C4-2B (cell line): Measurements from ENCODE around the gene CDK5RAP1.

Experiments
- H3K27ac ChIP-seq: fragments of 450-650 bp; 2 replicates; pipeline ENCODE4 v1.5.1; 2017
- ZFX ChIP-seq: fragments of 450-650 bp; IDR thresholded peaks from 2 replicates; pipeline ENCODE4 v1.6.1; 2017
- TF ChIP-seq, protein P1 (sequence below): fragments of 450-650 bp; conservative IDR thresholded peaks from 2 replicates; pipeline ENCODE4 v1.5.1; 2017; ENCODE audit warnings: mild to moderate bottlenecking

The CDK5RAP1 gene

DNA sequence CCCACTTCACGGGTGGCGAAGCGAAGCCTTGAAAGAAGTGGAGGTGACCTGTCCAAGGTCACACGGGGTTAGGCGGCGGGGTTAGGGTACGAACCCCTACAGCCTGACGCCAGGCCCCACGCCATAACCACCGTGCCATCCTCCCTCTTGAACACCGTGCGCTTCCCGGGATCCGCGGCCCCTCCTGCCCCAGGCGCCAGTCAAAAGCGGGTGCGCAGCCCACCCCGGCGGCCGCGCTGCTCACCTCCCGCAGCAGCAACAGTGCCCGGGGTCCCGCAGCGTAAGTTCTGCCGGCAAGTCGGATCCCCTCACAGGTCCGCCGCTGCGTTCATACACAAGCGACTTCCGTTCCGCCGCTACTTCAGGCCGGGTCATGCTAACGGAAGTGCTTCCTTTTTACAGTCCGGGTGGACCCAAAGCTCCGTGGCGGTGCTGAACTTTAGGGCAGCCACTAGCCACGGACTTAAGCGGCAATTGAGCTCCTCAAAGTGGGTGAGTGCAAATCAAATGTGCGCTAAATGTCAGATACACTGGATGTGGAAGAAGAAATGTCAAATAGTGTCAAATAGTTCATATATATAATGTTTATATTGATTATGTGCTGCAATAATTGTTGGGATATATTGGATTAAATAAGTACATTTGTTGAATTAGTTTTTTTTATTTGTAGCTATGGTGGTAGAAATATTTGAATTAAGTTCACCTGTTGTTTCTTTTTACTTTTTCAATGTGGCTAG is at the start of gene CDK5RAP1:
Gene CDK5RAP1 (minus strand): TSS at position 336 of the 737 bp plus-strand sequence. CDS start 4,455 bp downstream, outside the sequence.
- H3K27ac ChIP-seq, result peak within 1 kb of the TSS; percentile 74
- TF ChIP-seq, protein P1, sequence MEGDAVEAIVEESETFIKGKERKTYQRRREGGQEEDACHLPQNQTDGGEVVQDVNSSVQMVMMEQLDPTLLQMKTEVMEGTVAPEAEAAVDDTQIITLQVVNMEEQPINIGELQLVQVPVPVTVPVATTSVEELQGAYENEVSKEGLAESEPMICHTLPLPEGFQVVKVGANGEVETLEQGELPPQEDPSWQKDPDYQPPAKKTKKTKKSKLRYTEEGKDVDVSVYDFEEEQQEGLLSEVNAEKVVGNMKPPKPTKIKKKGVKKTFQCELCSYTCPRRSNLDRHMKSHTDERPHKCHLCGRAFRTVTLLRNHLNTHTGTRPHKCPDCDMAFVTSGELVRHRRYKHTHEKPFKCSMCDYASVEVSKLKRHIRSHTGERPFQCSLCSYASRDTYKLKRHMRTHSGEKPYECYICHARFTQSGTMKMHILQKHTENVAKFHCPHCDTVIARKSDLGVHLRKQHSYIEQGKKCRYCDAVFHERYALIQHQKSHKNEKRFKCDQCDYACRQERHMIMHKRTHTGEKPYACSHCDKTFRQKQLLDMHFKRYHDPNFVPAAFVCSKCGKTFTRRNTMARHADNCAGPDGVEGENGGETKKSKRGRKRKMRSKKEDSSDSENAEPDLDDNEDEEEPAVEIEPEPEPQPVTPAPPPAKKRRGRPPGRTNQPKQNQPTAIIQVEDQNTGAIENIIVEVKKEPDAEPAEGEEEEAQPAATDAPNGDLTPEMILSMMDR, result no peak
- TF ChIP-seq ZFX, result peak; percentile 90

GRCh38 chr20:33450867-33451266 is 49.5 kb upstream of the CDK5RAP1 start:
- TF ChIP-seq ZFX, result no peak
- TF ChIP-seq, protein P1, result no peak
- H3K27ac ChIP-seq, result peak overlapping the region; percentile 8

- no peak overlapping the region for H3K27ac ChIP-seq
- TF ChIP-seq, protein P1, result no peak
- no peak for TF ChIP-seq ZFX
Measured at GRCh38 chr20:33445881-33446625, 44.7 kb upstream of the CDK5RAP1 start.

- no peak overlapping the region for H3K27ac ChIP-seq
- no peak for TF ChIP-seq ZFX
- TF ChIP-seq, protein P1, result no peak; the same call in 1 of the 2 replicates
Measured at GRCh38 chr20:33444797-33445560, 43.7 kb upstream of the CDK5RAP1 start.

GRCh38 chr20:33443512-33444239 is 42.4 kb upstream of the CDK5RAP1 start, which contains the start of gene SNTA1:
SNTA1 (minus strand) TSS chr20:33443763; CDS start chr20:33443620, 143 bp downstream.
- TF ChIP-seq, protein P1, result no peak
- no peak for TF ChIP-seq ZFX
- peak within 1 kb of the TSS; percentile 57 for H3K27ac ChIP-seq

DNA sequence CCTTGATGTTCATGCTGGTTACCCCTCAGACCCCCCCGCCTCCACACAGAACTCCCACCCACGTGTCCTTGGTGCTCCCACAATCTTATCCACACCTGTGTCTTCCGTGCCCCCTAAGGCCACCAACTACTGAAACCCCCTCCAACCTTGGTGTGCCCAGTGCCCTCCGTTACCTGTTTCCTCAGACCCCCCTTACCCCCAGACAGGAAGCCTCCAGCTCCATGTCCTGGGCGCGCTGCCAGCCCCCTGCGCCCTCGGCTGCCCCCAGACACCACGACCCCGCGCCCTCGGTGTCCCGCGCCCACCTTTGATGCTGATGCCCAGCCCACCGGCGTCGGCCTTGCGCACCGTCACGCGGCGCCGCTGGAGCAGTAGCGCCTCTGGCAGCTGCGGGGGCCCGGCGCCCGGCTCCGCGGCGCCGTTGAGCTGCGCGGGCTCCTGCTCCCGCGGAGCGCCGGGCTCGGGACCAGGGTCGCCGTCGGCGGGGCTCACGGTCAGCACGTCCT is 41.7 kb upstream of the CDK5RAP1 start:
- H3K27ac ChIP-seq, result peak overlapping the region; percentile 57
- TF ChIP-seq, protein P1, result no peak
